DOHH2 (cell line): Measurements from ENCODE around the gene MTRR.

Experiments
- H3F3A ChIP-seq: fragments of 200-600 bp; sonication (generic), shearing (Covaris generic); 2 replicates; pipeline ENCODE4 v1.6.0; 2016; ENCODE audit warnings: antibody characterized with exemption, mild to moderate bottlenecking; ENCODE audit not compliant: control insufficient read depth, insufficient read depth
- H3K27ac ChIP-seq: fragments of 200-600 bp; sonication (generic); 2 replicates; pipeline ENCODE4 v1.5.1; 2014; ENCODE audit warnings: low read depth, mild to moderate bottlenecking, low read length, moderate library complexity
- H3K27me3 ChIP-seq: fragments of 200-600 bp; sonication (generic); 2 replicates; pipeline ENCODE4 v1.6.1; 2014; ENCODE audit warnings: mild to moderate bottlenecking, low read length, mixed read lengths; ENCODE audit not compliant: control insufficient read depth
- H3K36me3 ChIP-seq: fragments of 200-600 bp; sonication (generic); 2 replicates; pipeline ENCODE4 v1.6.1; 2014; ENCODE audit warnings: mild to moderate bottlenecking, low read length, moderate library complexity, mixed read lengths; ENCODE audit not compliant: control insufficient read depth
- H3K4me1 ChIP-seq: fragments of 200-600 bp; sonication (generic); 2 replicates; pipeline ENCODE4 v1.6.1; 2014; ENCODE audit warnings: mild to moderate bottlenecking, low read length, mixed read lengths; ENCODE audit not compliant: control insufficient read depth
- H3K4me2 ChIP-seq: fragments of 200-600 bp; sonication (generic); 2 replicates; pipeline ENCODE4 v1.6.0; 2014; ENCODE audit warnings: mild to moderate bottlenecking, low read length, moderate library complexity
- H3K4me3 ChIP-seq: fragments of 200-600 bp; sonication (generic); 2 replicates; pipeline ENCODE4 v1.5.1; 2014; ENCODE audit warnings: mild to moderate bottlenecking, low read length, mixed read lengths
- H3K79me2 ChIP-seq: fragments of 200-600 bp; sonication (generic); 2 replicates; pipeline ENCODE4 v1.6.1; 2014; ENCODE audit warnings: mild to moderate bottlenecking, low read length, mixed read lengths; ENCODE audit not compliant: control insufficient read depth
- H3K9me2 ChIP-seq: fragments of 200-600 bp; sonication (generic); replicated peaks from 2 replicates; pipeline ENCODE4 v1.6.1; 2014; ENCODE audit warnings: mild to moderate bottlenecking, low read length, mixed read lengths; ENCODE audit not compliant: control insufficient read depth
- H3K9me3 ChIP-seq: fragments of 200-600 bp; sonication (generic); 2 replicates; pipeline ENCODE4 v1.6.1; 2014; ENCODE audit warnings: antibody characterized with exemption, low read length, mixed read lengths; ENCODE audit not compliant: control insufficient read depth, insufficient read depth
- H4K20me1 ChIP-seq: fragments of 200-600 bp; sonication (generic); 2 replicates; pipeline ENCODE4 v1.6.0; 2014; ENCODE audit warnings: low read depth, mild to moderate bottlenecking, antibody characterized with exemption, low read length, moderate library complexity; ENCODE audit not compliant: control insufficient read depth, insufficient read depth
- EZH2phosphoT487 ChIP-seq: fragments of 200-600 bp; sonication (generic); IDR thresholded peaks from 2 replicates; pipeline ENCODE4 v1.6.1; 2017; ENCODE audit warnings: borderline replicate concordance, mild to moderate bottlenecking, antibody characterized with exemption, low read length, moderate library complexity, mixed read lengths
- TF ChIP-seq, protein P1 (sequence below): fragments of 200-600 bp; sonication (generic); IDR thresholded peaks from one replicate; pipeline ENCODE4 v1.5.1; 2014; ENCODE audit warnings: antibody characterized with exemption, mild to moderate bottlenecking, low read depth, low read length; ENCODE audit not compliant: poor library complexity, severe bottlenecking

Gene MTRR

DNA sequence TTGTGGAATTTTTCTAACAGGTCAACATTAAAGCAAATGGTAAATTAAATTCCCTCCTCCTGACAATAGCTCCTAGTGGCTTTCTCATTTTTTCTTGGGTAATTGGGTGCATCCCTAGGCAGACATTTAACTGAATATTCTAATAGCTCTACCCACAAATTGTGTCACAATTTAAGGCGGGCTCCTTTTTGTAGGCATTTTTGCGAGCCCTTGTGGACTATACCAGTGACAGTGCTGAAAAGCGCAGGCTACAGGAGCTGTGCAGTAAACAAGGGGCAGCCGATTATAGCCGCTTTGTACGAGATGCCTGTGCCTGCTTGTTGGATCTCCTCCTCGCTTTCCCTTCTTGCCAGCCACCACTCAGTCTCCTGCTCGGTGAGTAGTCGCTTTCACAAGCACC, 20.0 kb downstream of the MTRR start:
- no peaks in the 10 kb centered on the region for H3K9me3 ChIP-seq
- H3K27me3 ChIP-seq, result no peaks in the 10 kb centered on the region
- TF ChIP-seq EZH2phosphoT487, result no peak
- TF ChIP-seq, protein P1, sequence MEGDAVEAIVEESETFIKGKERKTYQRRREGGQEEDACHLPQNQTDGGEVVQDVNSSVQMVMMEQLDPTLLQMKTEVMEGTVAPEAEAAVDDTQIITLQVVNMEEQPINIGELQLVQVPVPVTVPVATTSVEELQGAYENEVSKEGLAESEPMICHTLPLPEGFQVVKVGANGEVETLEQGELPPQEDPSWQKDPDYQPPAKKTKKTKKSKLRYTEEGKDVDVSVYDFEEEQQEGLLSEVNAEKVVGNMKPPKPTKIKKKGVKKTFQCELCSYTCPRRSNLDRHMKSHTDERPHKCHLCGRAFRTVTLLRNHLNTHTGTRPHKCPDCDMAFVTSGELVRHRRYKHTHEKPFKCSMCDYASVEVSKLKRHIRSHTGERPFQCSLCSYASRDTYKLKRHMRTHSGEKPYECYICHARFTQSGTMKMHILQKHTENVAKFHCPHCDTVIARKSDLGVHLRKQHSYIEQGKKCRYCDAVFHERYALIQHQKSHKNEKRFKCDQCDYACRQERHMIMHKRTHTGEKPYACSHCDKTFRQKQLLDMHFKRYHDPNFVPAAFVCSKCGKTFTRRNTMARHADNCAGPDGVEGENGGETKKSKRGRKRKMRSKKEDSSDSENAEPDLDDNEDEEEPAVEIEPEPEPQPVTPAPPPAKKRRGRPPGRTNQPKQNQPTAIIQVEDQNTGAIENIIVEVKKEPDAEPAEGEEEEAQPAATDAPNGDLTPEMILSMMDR, result no peak
- H3F3A ChIP-seq, result peaks cover 4% of the 10 kb centered on the region; the same call in 1 of the 2 replicates
- no peak overlapping the region for H3K4me2 ChIP-seq
- peaks cover 88% of the 10 kb centered on the region for H3K36me3 ChIP-seq
- no peaks in the 10 kb centered on the region for H4K20me1 ChIP-seq
- no peak overlapping the region for H3K27ac ChIP-seq
- H3K4me3 ChIP-seq, result no peak overlapping the region
- 0 out of 2 replicates have a peak, but pooled peaks cover 3% of the 10 kb centered on the region for H3K4me1 ChIP-seq
- peaks cover 8% of the 10 kb centered on the region for H3K79me2 ChIP-seq
- H3K9me2 ChIP-seq, result no peaks in the 10 kb centered on the region

DNA sequence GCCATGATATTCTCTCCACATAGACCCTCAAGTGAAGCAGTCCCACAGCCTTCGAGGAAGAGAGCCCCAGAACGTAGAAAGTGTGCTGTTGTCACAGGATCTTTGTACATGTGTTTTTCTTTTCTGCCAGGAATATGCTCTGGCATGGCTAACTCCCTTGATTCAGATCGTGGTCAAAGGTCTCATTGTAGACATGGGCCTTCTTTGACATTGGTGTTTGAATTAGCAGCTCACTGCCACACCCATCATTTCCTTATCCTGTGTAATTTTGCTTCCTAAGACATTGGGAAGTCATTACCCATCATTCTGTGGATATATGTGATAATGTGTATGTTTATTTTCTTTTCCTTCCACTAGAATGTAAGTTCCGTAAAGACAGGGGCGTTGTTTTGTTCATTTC, 25.5 kb downstream of the MTRR start:
- Histone ChIP-seq H3K4me1 (no peaks in the 10 kb centered on the region), H4K20me1 (no peaks in the 10 kb centered on the region), H3K9me2 (no peaks in the 10 kb centered on the region), H3K4me2 (no peak overlapping the region), H3K4me3 (no peak overlapping the region), H3F3A (no peaks in the 10 kb centered on the region), H3K27me3 (no peaks in the 10 kb centered on the region), H3K27ac (no peak overlapping the region), H3K9me3 (no peaks in the 10 kb centered on the region), H3K79me2 (no peaks in the 10 kb centered on the region), H3K36me3 (peaks cover 96% of the 10 kb centered on the region)
- TF ChIP-seq, protein P1, result no peak
- TF ChIP-seq EZH2phosphoT487, result no peak

DNA sequence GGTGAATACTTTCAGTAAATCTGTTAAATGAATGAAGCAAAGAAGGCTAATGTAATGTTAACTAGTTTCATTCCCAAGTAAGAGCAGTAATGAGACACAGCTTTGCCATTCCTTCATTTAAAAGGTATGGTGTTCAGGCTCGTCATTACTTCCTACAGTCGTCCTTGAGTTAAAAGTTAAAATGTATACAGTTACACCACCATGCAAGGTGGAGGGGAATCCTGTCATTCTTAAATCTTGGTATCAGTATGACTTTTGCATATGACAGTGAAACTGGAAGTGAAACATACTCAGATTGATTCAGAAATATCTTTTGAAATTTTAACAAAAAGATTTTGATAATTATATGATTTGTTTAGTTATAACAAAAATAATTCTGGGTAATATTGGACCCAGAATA, 25.9 kb downstream of the MTRR start:
- H3F3A ChIP-seq, result no peaks in the 10 kb centered on the region
- no peaks in the 10 kb centered on the region for H3K79me2 ChIP-seq
- H3K27me3 ChIP-seq, result no peaks in the 10 kb centered on the region
- H3K9me3 ChIP-seq, result no peaks in the 10 kb centered on the region
- H3K4me2 ChIP-seq, result no peak overlapping the region
- no peaks in the 10 kb centered on the region for H3K9me2 ChIP-seq
- no peaks in the 10 kb centered on the region for H4K20me1 ChIP-seq
- no peak overlapping the region for H3K27ac ChIP-seq
- no peak for TF ChIP-seq EZH2phosphoT487
- TF ChIP-seq, protein P1, result no peak
- peaks cover 96% of the 10 kb centered on the region for H3K36me3 ChIP-seq
- H3K4me1 ChIP-seq, result no peaks in the 10 kb centered on the region
- no peak overlapping the region for H3K4me3 ChIP-seq
